Activated CD8-positive, alpha-beta T cell treated with anti-CD3 and anti-CD28 coated beads, Interleukin-2, amount 10 ng/mL, durations not matched to agents 7 days and 5 days (primary cell): ENCODE measurements around the gene TP53AIP1. TPM values are rescaled to one million over a fixed set of nuclear protein-coding genes. Genes with fewer than 3 reads are reported as not detected.

Experiments used
- ATAC-seq: fragments of 150-1000 bp; cut with Tn5 transposase; one replicate; pipeline ENCODE4 v1.10.0; 2021; ENCODE audit warnings: moderate library complexity
- CTCF ChIA-PET: fragments of 350-600 bp; sonication (Branson Sonifier 250); formaldehyde crosslinking; loops from one replicate; lab custom pipeline; 2021; ENCODE audit warnings: antibody characterized with exemption; lab: Charles Lee
- POLR2A ChIA-PET: fragments of 350-600 bp; sonication (Branson Sonifier 250); formaldehyde crosslinking; loops from one replicate; lab custom pipeline; 2021; ENCODE audit warnings: antibody characterized with exemption; lab: Charles Lee
- DNase-seq: peaks from one replicate; pipeline ENCODE4 v3.0.0-alpha.2; 2020
- H3K27ac Mint-ChIP-seq: one replicate; pipeline ENCODE4 v1.8.0; 2021; ENCODE audit warnings: mild to moderate bottlenecking, mixed read lengths
- H3K27me3 Mint-ChIP-seq: one replicate; pipeline ENCODE4 v1.8.0; 2021; ENCODE audit warnings: low read depth, mixed read lengths
- H3K36me3 Mint-ChIP-seq: one replicate; pipeline ENCODE4 v1.8.0; 2021; ENCODE audit warnings: low read depth, mixed read lengths
- H3K4me1 Mint-ChIP-seq: one replicate; pipeline ENCODE4 v1.8.0; 2021; ENCODE audit warnings: low read depth, mixed read lengths
- H3K4me3 Mint-ChIP-seq: one replicate; pipeline ENCODE4 v1.8.0; 2021; ENCODE audit warnings: mild to moderate bottlenecking, mixed read lengths
- H3K9me3 Mint-ChIP-seq: one replicate; pipeline ENCODE4 v1.8.0; 2022; ENCODE audit warnings: mixed read lengths; ENCODE audit not compliant: insufficient read depth
- total RNA-seq, 2 experiments: library from RNA; stranded (reverse); gene quantifications; one replicate each; pipeline ENCODE4 v1.2.3, GENCODE V29; 2021

TP53AIP1 gene
- total RNA-seq, 2 experiments from 2014 or later = not detected

DNA sequence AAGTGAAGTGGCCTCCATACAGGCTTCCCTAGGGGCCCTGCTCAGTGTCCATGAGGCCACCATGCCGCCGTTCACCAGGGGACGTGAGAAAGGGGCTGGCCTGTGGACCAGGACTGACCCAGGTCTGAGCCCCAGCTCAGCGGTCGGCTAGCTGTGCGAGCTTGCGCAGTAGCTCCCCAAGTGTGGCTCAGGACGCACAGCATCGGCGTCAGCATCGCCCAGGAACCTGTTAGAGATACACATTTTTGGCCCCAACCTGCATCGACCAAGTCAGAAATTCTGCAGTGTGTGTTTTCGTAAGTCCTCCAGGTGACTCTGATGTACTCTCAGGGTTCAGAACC lies 429 bp downstream of the TP53AIP1 start:
- Mint-ChIP-seq H3K9me3 (no peaks in the 10 kb centered on the region), H3K27ac (no peak overlapping the region), H3K36me3 (no peaks in the 10 kb centered on the region), H3K27me3 (no peaks in the 10 kb centered on the region), H3K4me3 (no peak overlapping the region), H3K4me1 (no peaks in the 10 kb centered on the region)
- POLR2A ChIA-PET = no interaction called here
- CTCF ChIA-PET = interaction anchor here (1.2 kb wide), 1 partner anchor 36 kb away, joined by 4 read pairs; no protein-coding TSS in a partner anchor
- ATAC-seq (no peak), DNase-seq (no peak)

GRCh38 chr11:128941573-128942271 lies 949 bp downstream of the TP53AIP1 start:
- ChIA-PET CTCF (interaction anchor here (1.2 kb wide), 1 partner anchor 36 kb away, joined by 4 read pairs; no protein-coding TSS in a partner anchor), POLR2A (no interaction called here)
- H3K4me3 Mint-ChIP-seq = no peak overlapping the region
- H3K36me3 Mint-ChIP-seq = no peaks in the 10 kb centered on the region
- H3K27me3 Mint-ChIP-seq = no peaks in the 10 kb centered on the region
- no peaks in the 10 kb centered on the region for H3K4me1 Mint-ChIP-seq
- ATAC-seq (no peak), DNase-seq (no peak)
- no peaks in the 10 kb centered on the region for H3K9me3 Mint-ChIP-seq
- no peak overlapping the region for H3K27ac Mint-ChIP-seq

- H3K27ac Mint-ChIP-seq = no peak overlapping the region
- H3K4me1 Mint-ChIP-seq = no peaks in the 10 kb centered on the region
- no peaks in the 10 kb centered on the region for H3K27me3 Mint-ChIP-seq
- H3K36me3 Mint-ChIP-seq = no peaks in the 10 kb centered on the region
- DNase-seq (no peak), ATAC-seq (no peak)
- no peak overlapping the region for H3K4me3 Mint-ChIP-seq
- ChIA-PET CTCF (interaction anchor here (0.7 kb wide), 1 partner anchor 15 kb away, joined by 3 read pairs; no protein-coding TSS in a partner anchor), POLR2A (no interaction called here)
- H3K9me3 Mint-ChIP-seq = no peaks in the 10 kb centered on the region
Observed at GRCh38 chr11:128941110-128941509, 1.6 kb downstream of the TP53AIP1 start.

GRCh38 chr11:128940603-128941002 lies 2.1 kb downstream of the TP53AIP1 start:
- no peaks in the 10 kb centered on the region for H3K4me1 Mint-ChIP-seq
- no peaks in the 10 kb centered on the region for H3K27me3 Mint-ChIP-seq
- H3K36me3 Mint-ChIP-seq = no peaks in the 10 kb centered on the region
- no peaks in the 10 kb centered on the region for H3K9me3 Mint-ChIP-seq
- H3K27ac Mint-ChIP-seq = no peak overlapping the region
- ChIA-PET CTCF (interaction anchor here (0.7 kb wide), 1 partner anchor 16 kb away, joined by 3 read pairs; no protein-coding TSS in a partner anchor), POLR2A (no interaction called here)
- DNase-seq = no peak
- no peak for ATAC-seq
- no peak overlapping the region for H3K4me3 Mint-ChIP-seq

GRCh38 chr11:128940156-128940555 lies 2.5 kb downstream of the TP53AIP1 start:
- H3K27me3 Mint-ChIP-seq = no peaks in the 10 kb centered on the region
- ATAC-seq = no peak

GRCh38 chr11:128939591-128939990 lies 3.1 kb downstream of the TP53AIP1 start:
- H3K36me3 Mint-ChIP-seq = no peaks in the 10 kb centered on the region

More at GRCh38 chr11:128940156-128940555, 2.5 kb downstream of the TP53AIP1 start:
- Mint-ChIP-seq H3K27ac (no peak overlapping the region), H3K4me1 (no peaks in the 10 kb centered on the region), H3K36me3 (no peaks in the 10 kb centered on the region), H3K9me3 (no peaks in the 10 kb centered on the region), H3K4me3 (no peak overlapping the region)
- CTCF ChIA-PET = no interaction called here
- no peak for DNase-seq
- POLR2A ChIA-PET = no interaction called here

GRCh38 chr11:128938156-128938885 lies 4.3 kb downstream of the TP53AIP1 start:
- CTCF ChIA-PET = interaction anchor here (1.2 to 2.3 kb wide), 2 partner anchors 24 to 54 kb away, joined by 3 to 6 read pairs; no protein-coding TSS in a partner anchor
- no peaks in the 10 kb centered on the region for H3K4me1 Mint-ChIP-seq
- DNase-seq (no peak), ATAC-seq (no peak)
- no peak overlapping the region for H3K27ac Mint-ChIP-seq
- H3K36me3 Mint-ChIP-seq = no peaks in the 10 kb centered on the region
- no peak overlapping the region for H3K4me3 Mint-ChIP-seq
- no peaks in the 10 kb centered on the region for H3K9me3 Mint-ChIP-seq
- POLR2A ChIA-PET = no interaction called here
- no peaks in the 10 kb centered on the region for H3K27me3 Mint-ChIP-seq

More at GRCh38 chr11:128939591-128939990, 3.1 kb downstream of the TP53AIP1 start:
- no peak overlapping the region for H3K27ac Mint-ChIP-seq
- H3K9me3 Mint-ChIP-seq = no peaks in the 10 kb centered on the region
- H3K4me1 Mint-ChIP-seq = no peaks in the 10 kb centered on the region
- H3K27me3 Mint-ChIP-seq = no peaks in the 10 kb centered on the region
- ATAC-seq = no peak
- no peak overlapping the region for H3K4me3 Mint-ChIP-seq
- no peak for DNase-seq
- ChIA-PET POLR2A (no interaction called here), CTCF (no interaction called here)

DNA sequence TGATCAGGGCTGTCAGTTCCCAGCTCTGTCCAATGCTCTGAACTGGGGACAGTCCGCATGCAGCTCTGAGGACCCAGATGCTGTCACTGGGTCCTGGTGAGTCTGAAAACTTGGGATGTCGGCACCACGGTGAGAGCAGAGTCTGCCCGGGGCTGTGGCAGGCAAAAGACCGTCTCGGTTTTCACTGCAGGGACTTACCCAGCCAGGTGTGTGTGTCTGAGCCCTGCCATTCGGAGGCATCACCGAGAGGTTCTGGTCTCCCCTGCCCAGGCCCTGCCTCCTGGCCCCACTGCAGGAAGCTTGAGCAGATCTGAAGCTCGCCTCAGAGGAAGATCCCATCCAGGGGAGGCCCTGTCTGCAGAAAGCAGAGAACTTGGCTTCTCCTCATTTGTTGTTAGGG lies 5.2 kb downstream of the TP53AIP1 start:
- no peak for ATAC-seq
- Mint-ChIP-seq H3K4me1 (no peaks in the 10 kb centered on the region), H3K36me3 (no peaks in the 10 kb centered on the region), H3K9me3 (no peaks in the 10 kb centered on the region), H3K27me3 (no peaks in the 10 kb centered on the region), H3K4me3 (no peak overlapping the region), H3K27ac (no peak overlapping the region)
- POLR2A ChIA-PET = no interaction called here
- CTCF ChIA-PET = interaction anchor here (1.2 to 2.3 kb wide), 2 partner anchors 24 to 53 kb away, joined by 3 to 6 read pairs; no protein-coding TSS in a partner anchor
- DNase-seq = no peak

DNA sequence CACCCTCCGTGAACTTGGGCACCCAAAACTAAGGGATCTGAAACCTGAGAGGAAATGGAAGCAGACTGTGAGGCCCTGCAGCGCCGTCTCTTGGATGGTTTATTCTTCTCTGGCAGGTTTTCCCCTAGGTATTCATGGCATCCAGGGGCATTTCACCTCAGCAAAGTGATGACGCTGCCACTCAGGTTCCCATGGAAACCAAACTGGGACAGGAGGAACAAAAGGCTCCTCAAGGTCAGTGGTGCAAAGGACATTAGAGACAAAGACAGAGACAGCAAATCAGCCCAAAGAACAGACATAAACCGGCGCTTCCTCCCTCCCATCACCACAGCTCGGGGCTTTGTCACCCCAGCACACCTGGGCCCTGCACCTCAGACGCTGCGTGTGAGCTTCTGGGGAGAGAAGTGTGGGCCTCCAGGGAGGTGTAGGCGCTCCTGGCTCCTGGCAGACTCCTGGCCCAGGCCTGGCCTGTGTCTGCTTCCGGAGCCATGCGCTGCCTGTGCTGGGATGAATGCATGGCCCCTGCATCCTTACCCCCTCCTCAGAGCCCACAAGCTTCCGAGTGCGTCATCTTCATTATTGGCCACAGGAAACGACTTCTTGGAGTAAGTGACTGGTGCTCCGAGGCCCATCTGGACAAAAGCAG lies 5.9 kb downstream of the TP53AIP1 start:
- H3K9me3 Mint-ChIP-seq = no peaks in the 10 kb centered on the region
- no peak for DNase-seq

DNA sequence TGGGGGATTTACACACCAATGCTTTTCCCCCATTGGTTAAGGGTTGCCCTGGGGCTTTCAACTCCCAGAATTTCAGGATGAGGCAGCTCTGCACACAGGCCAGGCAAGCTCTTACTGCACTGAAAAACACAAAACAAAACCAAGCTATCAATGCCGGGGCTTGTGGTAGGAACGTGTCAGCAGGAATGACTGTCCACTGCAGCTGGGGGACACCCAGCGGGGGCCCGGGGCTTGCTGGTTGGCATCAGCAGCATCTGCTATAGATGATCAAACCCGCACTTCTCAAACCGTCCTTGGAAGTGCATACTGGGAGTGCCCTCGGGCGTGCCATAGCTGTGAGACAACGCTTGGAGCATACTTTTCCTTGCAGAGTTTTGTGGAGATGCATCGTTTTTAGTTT lies 7.7 kb downstream of the TP53AIP1 start:
- no peak overlapping the region for H3K27ac Mint-ChIP-seq
- POLR2A ChIA-PET = interaction anchor here (0.7 kb wide), 1 partner anchor 8 kb away, joined by 3 read pairs; no protein-coding TSS in a partner anchor

More for the DNA sequence above, 5.9 kb downstream of the TP53AIP1 start:
- ChIA-PET POLR2A (no interaction called here), CTCF (interaction anchor here (2.3 kb wide), 1 partner anchor 52 kb away, joined by 6 read pairs; no protein-coding TSS in a partner anchor)
- H3K4me3 Mint-ChIP-seq = no peak overlapping the region
- H3K27ac Mint-ChIP-seq = no peak overlapping the region
- no peaks in the 10 kb centered on the region for H3K36me3 Mint-ChIP-seq
- no peak for ATAC-seq
- no peaks in the 10 kb centered on the region for H3K27me3 Mint-ChIP-seq
- H3K4me1 Mint-ChIP-seq = no peaks in the 10 kb centered on the region

DNA sequence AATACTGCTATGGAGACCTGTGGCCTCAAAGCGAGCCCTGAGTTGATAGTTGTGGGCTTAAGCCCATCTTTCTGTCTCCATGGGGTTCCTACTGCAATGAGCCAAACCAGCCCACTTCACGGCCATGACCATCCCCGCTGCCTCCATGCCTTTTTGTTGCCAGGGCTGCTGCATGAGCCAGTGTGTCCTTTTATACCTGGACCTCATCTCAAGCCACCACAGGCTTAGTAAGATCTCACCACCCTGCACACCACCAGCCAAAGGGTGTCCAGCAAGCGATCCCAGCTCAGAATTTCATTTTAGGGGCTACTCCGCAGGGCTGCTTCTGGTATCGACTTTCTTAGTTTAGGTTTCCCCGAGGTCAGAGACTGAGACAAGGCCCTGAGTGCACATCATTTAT lies 8.3 kb downstream of the TP53AIP1 start:
- POLR2A ChIA-PET = interaction anchor here (0.7 kb wide), 1 partner anchor 9 kb away, joined by 3 read pairs; no protein-coding TSS in a partner anchor
- Mint-ChIP-seq H3K9me3 (no peaks in the 10 kb centered on the region), H3K27me3 (no peaks in the 10 kb centered on the region), H3K27ac (no peak overlapping the region), H3K36me3 (no peaks in the 10 kb centered on the region), H3K4me3 (no peak overlapping the region), H3K4me1 (no peaks in the 10 kb centered on the region)
- no peak for DNase-seq
- CTCF ChIA-PET = no interaction called here
- no peak for ATAC-seq

More for the DNA sequence above, 7.7 kb downstream of the TP53AIP1 start:
- ATAC-seq = no peak
- Mint-ChIP-seq H3K4me1 (no peaks in the 10 kb centered on the region), H3K9me3 (no peaks in the 10 kb centered on the region), H3K4me3 (no peak overlapping the region), H3K36me3 (no peaks in the 10 kb centered on the region), H3K27me3 (no peaks in the 10 kb centered on the region)
- no peak for DNase-seq
- CTCF ChIA-PET = no interaction called here
